H1 (cell line): Measurements from ENCODE around the gene COX6A2. TPM values are rescaled to one million over a fixed set of nuclear protein-coding genes. Genes with fewer than 3 reads are reported as not detected.
A peak's percentile ranks its signal among the peaks of the same experiment; 100 is the strongest.

Experiments
- CTCF ChIA-PET: fragments of 300-600 bp; sonication (Branson Sonifier 250); formaldehyde crosslinking; loops from one replicate; lab custom pipeline; 2021; ENCODE audit not compliant: partially characterized antibody; lab: Charles Lee
- POLR2A ChIA-PET: fragments of 300-600 bp; sonication (Branson Sonifier 250); formaldehyde crosslinking; loops from one replicate; lab custom pipeline; 2021; ENCODE audit warnings: inconsistent platforms; ENCODE audit not compliant: partially characterized antibody; lab: Charles Lee
- DNase-seq, 2 experiments: peaks; one replicate each; pipeline versions ENCODE4 v3.0.0 to v3.0.0-alpha.2; 2010 to 2022; ENCODE audit warnings: low spot score in 2 of 2, low read depth in 1 of 2, mixed read lengths in 1 of 2
- FAIRE-seq: peaks from 2 replicates; lab custom pipeline; 2011; peaks lifted over from hg19 to GRCh38; lab: Jason Lieb, UNC
- H2AFZ ChIP-seq: 2 replicates; pipeline ENCODE4 v1.8.1; 2012; ENCODE audit warnings: low read length, inconsistent platforms
- H2AK5ac ChIP-seq: 2 replicates; pipeline ENCODE4 v1.6.1; 2013; ENCODE audit warnings: low read depth, low read length
- H2BK120ac ChIP-seq: replicated peaks from 2 replicates; pipeline ENCODE3; 2013; ENCODE audit warnings: low read depth, low read length, inconsistent platforms
- H2BK12ac ChIP-seq: 2 replicates; pipeline ENCODE4 v1.6.1; 2013; ENCODE audit warnings: low read depth, low read length
- H2BK15ac ChIP-seq: 2 replicates; pipeline ENCODE4 v1.6.1; 2013; ENCODE audit warnings: low read length
- H2BK20ac ChIP-seq: 2 replicates; pipeline ENCODE4 v1.6.1; 2013; ENCODE audit warnings: low read length
- H2BK5ac ChIP-seq: 2 replicates; pipeline ENCODE4 v1.6.1; 2013; ENCODE audit warnings: low read depth, low read length
- H3K14ac ChIP-seq: 2 replicates; pipeline ENCODE4 v1.6.1; 2013; ENCODE audit warnings: inconsistent platforms; ENCODE audit not compliant: insufficient read length
- H3K18ac ChIP-seq: 2 replicates; pipeline ENCODE4 v1.6.1; 2013; ENCODE audit warnings: low read length; ENCODE audit errors: extremely low read depth
- H3K23ac ChIP-seq: 2 replicates; pipeline ENCODE4 v1.6.1; 2013; ENCODE audit warnings: inconsistent platforms; ENCODE audit not compliant: insufficient read length
- H3K23me2 ChIP-seq: 2 replicates; pipeline ENCODE4 v1.6.1; 2013; ENCODE audit warnings: low read depth, low read length
- H3K27ac ChIP-seq: 2 replicates; pipeline ENCODE4 v1.6.1; 2011; ENCODE audit warnings: low read depth, low read length, inconsistent platforms
- H3K27me3 ChIP-seq, 4 experiments: replicated peaks in 1 of 4; 1 replicate in 1 of 4; 2 replicates in 3 of 4; pipeline versions ENCODE4 v1.6.1 to v1.8.1; 2011 to 2013; ENCODE audit warnings: low read length in 3 of 4, mild to moderate bottlenecking in 3 of 4, inconsistent platforms in 2 of 4, mixed read lengths in 2 of 4, moderate library complexity in 1 of 4; ENCODE audit not compliant: control insufficient read depth in 3 of 4, insufficient read depth in 3 of 4; ENCODE audit errors: extremely low read depth in 1 of 4
- H3K36me3 ChIP-seq, 4 experiments: 2 replicates each; pipeline versions ENCODE4 v1.6.1 to v1.8.1; 2011 to 2013; ENCODE audit warnings: mild to moderate bottlenecking in 4 of 4, low read length in 3 of 4, moderate library complexity in 2 of 4, control low read depth in 1 of 4, inconsistent platforms in 1 of 4; ENCODE audit not compliant: insufficient read depth in 4 of 4, control insufficient read depth in 2 of 4
- H3K4ac ChIP-seq: replicated peaks from 2 replicates; pipeline ENCODE3; 2013; ENCODE audit warnings: low read length, low read depth, mixed read lengths, inconsistent platforms; ENCODE audit not compliant: insufficient read length
- H3K4me1 ChIP-seq, 4 experiments: replicated peaks in 1 of 4; 1 replicate in 1 of 4; 2 replicates in 3 of 4; pipeline versions ENCODE4 v1.6.1 to v1.8.1; 2011 to 2013; ENCODE audit warnings: low read length in 3 of 4, inconsistent platforms in 2 of 4, mixed read lengths in 1 of 4; ENCODE audit not compliant: insufficient read depth in 4 of 4, control insufficient read depth in 3 of 4
- H3K4me2 ChIP-seq, 2 experiments: 2 replicates each; pipeline versions ENCODE4 v1.6.1 to v1.8.1; 2011 to 2013; ENCODE audit warnings: low read depth in 2 of 2, low read length in 2 of 2, control low read depth in 1 of 2, inconsistent platforms in 1 of 2, mild to moderate bottlenecking in 1 of 2; ENCODE audit not compliant: insufficient read depth in 1 of 2
- H3K4me3 ChIP-seq, 4 experiments: fragments of 200-600, 300-600 bp in 1 of 4; sonication (generic), shearing (Covaris generic), sonication (Bioruptor Twin) in 1 of 4; 2 replicates each; pipeline versions ENCODE4 v1.5.1 to v1.8.1; 2011 to 2016; ENCODE audit warnings: low read length in 4 of 4, low read depth in 3 of 4, control low read depth in 2 of 4, inconsistent platforms in 2 of 4, mild to moderate bottlenecking in 2 of 4, mixed read lengths in 1 of 4, moderate library complexity in 1 of 4; ENCODE audit not compliant: insufficient read depth in 2 of 4; ENCODE audit errors: extremely low read depth in 1 of 4
- H3K56ac ChIP-seq: replicated peaks from 2 replicates; pipeline ENCODE3; 2013; ENCODE audit warnings: low read depth, mild to moderate bottlenecking, mixed read lengths, low read length, inconsistent platforms; ENCODE audit not compliant: insufficient read length
- H3K79me1 ChIP-seq: 2 replicates; pipeline ENCODE4 v1.6.1; 2013; ENCODE audit warnings: low read depth, low read length, control low read depth
- H3K79me2 ChIP-seq, 2 experiments: 2 replicates each; pipeline versions ENCODE4 v1.6.1 to v1.8.1; 2012 to 2013; ENCODE audit warnings: low read length in 2 of 2, mild to moderate bottlenecking in 2 of 2, inconsistent platforms in 1 of 2; ENCODE audit not compliant: insufficient read depth in 2 of 2, control insufficient read depth in 1 of 2
- H3K9ac ChIP-seq, 4 experiments: replicated peaks in 1 of 4; 1 replicate in 1 of 4; 2 replicates in 3 of 4; pipeline versions ENCODE4 v1.6.1 to v1.8.1; 2011 to 2013; ENCODE audit warnings: low read depth in 3 of 4, low read length in 3 of 4, control low read depth in 2 of 4, mild to moderate bottlenecking in 2 of 4, moderate library complexity in 2 of 4, inconsistent platforms in 1 of 4; ENCODE audit errors: extremely low read depth in 1 of 4
- H3K9me3 ChIP-seq, 2 experiments: 2 replicates each; pipeline versions ENCODE4 v1.6.1 to v1.8.1; 2012 to 2013; ENCODE audit warnings: mild to moderate bottlenecking in 2 of 2, moderate library complexity in 2 of 2, control low read depth in 1 of 2, inconsistent platforms in 1 of 2, low read depth in 1 of 2, low read length in 1 of 2, mixed read lengths in 1 of 2; ENCODE audit not compliant: insufficient read depth in 2 of 2
- H4K20me1 ChIP-seq, 2 experiments: replicated peaks in 1 of 2; 2 replicates each; pipeline versions ENCODE3 to v1.8.1; 2011 to 2013; ENCODE audit warnings: inconsistent platforms in 2 of 2, low read length in 2 of 2, mild to moderate bottlenecking in 1 of 2; ENCODE audit not compliant: insufficient read depth in 2 of 2, control insufficient read depth in 1 of 2
- H4K5ac ChIP-seq: 2 replicates; pipeline ENCODE4 v1.6.1; 2013; ENCODE audit warnings: low read length, low read depth, mixed read lengths, inconsistent platforms; ENCODE audit not compliant: insufficient read length
- H4K8ac ChIP-seq: 2 replicates; pipeline ENCODE4 v1.8.0; 2013; ENCODE audit warnings: mild to moderate bottlenecking, moderate library complexity, low read length, inconsistent platforms; ENCODE audit not compliant: insufficient read depth; ENCODE audit errors: extremely low read depth
- H4K91ac ChIP-seq: replicated peaks from 2 replicates; pipeline ENCODE3; 2013; ENCODE audit warnings: low read length, mixed read lengths, inconsistent platforms; ENCODE audit not compliant: insufficient read length
- CBX5 ChIP-seq: fragments of 300-800, 300-1000 bp; sonication (generic); IDR thresholded peaks from 2 replicates; pipeline ENCODE4 v1.7.1; 2016; ENCODE audit warnings: antibody characterized with exemption, low read length, low read depth
- HDAC6 ChIP-seq: IDR thresholded peaks from one replicate; pipeline ENCODE4 v1.7.1; 2012; ENCODE audit warnings: low read depth, mild to moderate bottlenecking, inconsistent platforms, low read length, moderate library complexity
- KDM4A ChIP-seq: IDR thresholded peaks from one replicate; pipeline ENCODE4 v1.7.1; 2012; ENCODE audit warnings: low read depth, mild to moderate bottlenecking, moderate library complexity, low read length, inconsistent platforms; ENCODE audit not compliant: severe bottlenecking
- MAX ChIP-seq: IDR thresholded peaks from 2 replicates; pipeline ENCODE4 v1.6.1; 2012; ENCODE audit warnings: inconsistent platforms
- RAD21 ChIP-seq, 2 experiments: IDR thresholded peaks in 1 of 2; conservative IDR thresholded peaks in 1 of 2; 2 replicates each; pipeline ENCODE4 v1.6.1; 2011; ENCODE audit warnings: low read depth in 2 of 2, low read length in 2 of 2, improper control_type of control experiment in 1 of 2, inconsistent platforms in 1 of 2, mild to moderate bottlenecking in 1 of 2, moderate library complexity in 1 of 2
- WGBS, 2 experiments: shearing (Covaris generic) in 1 of 2; methylation state at CpG; one replicate each; pipeline versions ENCODE4 v1.1.6 to v1.1.7; 2013 to 2015; ENCODE audit warnings: low lambda C conversion rate in 2 of 2, mixed read lengths in 2 of 2, inconsistent platforms in 1 of 2, low coverage in 1 of 2, missing lambda C conversion rate in 1 of 2; ENCODE audit not compliant: insufficient replicate concordance in 2 of 2, insufficient coverage in 1 of 2, insufficient read length in 1 of 2; ENCODE audit errors: extremely low coverage in 1 of 2, missing lambda C conversion rate in 1 of 2; 5-methylcytosine and 5-hydroxymethylcytosine counted together
- polyA plus RNA-seq, 7 experiments: library from polyadenylated mRNA; depleted of rRNA in 3 of 7; stranded (reverse) in 5 of 7; unstranded in 2 of 7; fragments of >200 nt in 5 of 7; fragments of 200-250 nt in 2 of 7; gene quantifications; 1 replicate in 5 of 7; 2 replicates in 1 of 7; 4 replicates in 1 of 7; pipeline versions ENCODE4 v1.2.1 to v1.2.3, GENCODE V29; 2011 to 2013; ENCODE audit warnings: missing spikeins in 2 of 7, mixed read lengths in 2 of 7
- total RNA-seq: library from RNA; stranded (reverse); fragmentation: NEBNext Ultra II Directional; extraction: Animal tissue kit (Norgen Biotek cat#: 25700); gene quantifications from 2 replicates; pipeline ENCODE4 v1.2.1, GENCODE V29; 2021
- TF ChIP-seq, protein P1 (sequence below), 3 experiments: IDR thresholded peaks; 1 replicate in 2 of 3; 2 replicates in 1 of 3; pipeline versions ENCODE4 v1.5.1 to v1.6.1; 2011; ENCODE audit warnings: low read length in 3 of 3, mild to moderate bottlenecking in 3 of 3, inconsistent platforms in 2 of 3, low read depth in 1 of 3, moderate library complexity in 1 of 3; ENCODE audit not compliant: insufficient read depth in 1 of 3; ENCODE audit errors: control extremely low read depth in 1 of 3

The COX6A2 gene
- total and polyA plus RNA-seq, 2 of the 8 experiments (the other 6 are each of a cell fraction or from before 2014, with no cell fraction given), result 0.79 TPM; not detected in 1

- DNase-seq, result no peak
- FAIRE-seq, result no peak
- H3K4me2 ChIP-seq, result peak overlapping the region in 1 of 2 experiments; percentile 10; a peak in 1 of 4 replicates
- ChIA-PET POLR2A (interaction anchor here (0.6 to 1.7 kb wide), 8 partner anchors 8 to 421 kb away, joined by 3 to 8 read pairs (median 3); partner anchors contain the start of genes FUS, PYCARD, TRIM72 and ZNF267), CTCF (interaction anchor here (0.5 to 2.8 kb wide), 27 partner anchors 9 to 445 kb away, joined by 3 to 32 read pairs (median 3); partner anchors contain the start of genes COX6A2, PYCARD, PYDC1 and RUSF1)
- no peak overlapping the region for H2BK12ac ChIP-seq
- H3K9me3 ChIP-seq, result no peaks in the 10 kb centered on the region
- peaks cover 0 to 12% of the 10 kb centered on the region in 2 experiments; a peak in 1 of 4 replicates for H3K79me2 ChIP-seq
- no peak overlapping the region for H3K27ac ChIP-seq
- H3K27me3 ChIP-seq, result no peaks in the 10 kb centered on the region
- H4K20me1 ChIP-seq, result peaks cover 6 to 20% of the 10 kb centered on the region in 2 experiments
- H2BK120ac ChIP-seq, result no peak overlapping the region
- H3K23me2 ChIP-seq, result no peaks in the 10 kb centered on the region
- no peaks in the 10 kb centered on the region for H3K36me3 ChIP-seq
- H3K18ac ChIP-seq, result no peak overlapping the region
- no peak overlapping the region for H4K5ac ChIP-seq
- no peak overlapping the region for H2BK5ac ChIP-seq
- H2AK5ac ChIP-seq, result no peak overlapping the region
- H4K8ac ChIP-seq, result no peak overlapping the region
- H3K4ac ChIP-seq, result no peak overlapping the region
- no peak overlapping the region for H3K14ac ChIP-seq
- peaks cover 4 to 19% (median 12%) of the 10 kb centered on the region in 4 experiments for H3K4me1 ChIP-seq
- no peak overlapping the region for H3K4me3 ChIP-seq
- no peak overlapping the region for H2BK20ac ChIP-seq
- 0 out of 2 replicates have a peak overlapping the region, but pooled peaks have one; percentile 65 for H2BK15ac ChIP-seq
- H3K23ac ChIP-seq, result no peak overlapping the region
- H2AFZ ChIP-seq, result no peak overlapping the region
- 0 out of 2 replicates have a peak, but pooled peaks cover 1% of the 10 kb centered on the region for H3K79me1 ChIP-seq
- no peak overlapping the region for H3K9ac ChIP-seq
- H3K56ac ChIP-seq, result no peak overlapping the region
- WGBS, 2 experiments, result 45% methylated on average over 11 of the region's 11 CpGs; no CpG with 5 or more reads in 1 of the 2 experiments
- no peak overlapping the region for H4K91ac ChIP-seq
- TF ChIP-seq MAX (0 out of 2 replicates have a peak, but pooled peaks have one; percentile 44), HDAC6 (no peak), RAD21 (IDR thresholded peaks at IDR 0.05 in 1 of 2, conservative IDR thresholded peaks at IDR 0.05 in 1 of 2; ENCODE audit: low read depth in 2 of 2, low read length in 2 of 2) (peak; percentile 53 to 64), CBX5 (no peak), KDM4A (no peak)
- TF ChIP-seq, protein P1, sequence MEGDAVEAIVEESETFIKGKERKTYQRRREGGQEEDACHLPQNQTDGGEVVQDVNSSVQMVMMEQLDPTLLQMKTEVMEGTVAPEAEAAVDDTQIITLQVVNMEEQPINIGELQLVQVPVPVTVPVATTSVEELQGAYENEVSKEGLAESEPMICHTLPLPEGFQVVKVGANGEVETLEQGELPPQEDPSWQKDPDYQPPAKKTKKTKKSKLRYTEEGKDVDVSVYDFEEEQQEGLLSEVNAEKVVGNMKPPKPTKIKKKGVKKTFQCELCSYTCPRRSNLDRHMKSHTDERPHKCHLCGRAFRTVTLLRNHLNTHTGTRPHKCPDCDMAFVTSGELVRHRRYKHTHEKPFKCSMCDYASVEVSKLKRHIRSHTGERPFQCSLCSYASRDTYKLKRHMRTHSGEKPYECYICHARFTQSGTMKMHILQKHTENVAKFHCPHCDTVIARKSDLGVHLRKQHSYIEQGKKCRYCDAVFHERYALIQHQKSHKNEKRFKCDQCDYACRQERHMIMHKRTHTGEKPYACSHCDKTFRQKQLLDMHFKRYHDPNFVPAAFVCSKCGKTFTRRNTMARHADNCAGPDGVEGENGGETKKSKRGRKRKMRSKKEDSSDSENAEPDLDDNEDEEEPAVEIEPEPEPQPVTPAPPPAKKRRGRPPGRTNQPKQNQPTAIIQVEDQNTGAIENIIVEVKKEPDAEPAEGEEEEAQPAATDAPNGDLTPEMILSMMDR (IDR thresholded peaks at IDR 0.05; ENCODE audit: control extremely low read depth in 1 of 3, insufficient read depth in 1 of 3, low read depth in 1 of 3, low read length in 3 of 3), result peak; percentile 60 to 74 (median 73)
Observed at GRCh38 chr16:31451681-31452351, 23.7 kb upstream of the COX6A2 start.
